GM21367 (cell line): Measurements from ENCODE around the gene ANKRD44.
"Not testable (repeated sequence)": the region's sequence is repeated elsewhere in the genome, so short reads cannot be mapped to it uniquely, and the experiment has no call there.

ENCODE experiments used
- ATAC-seq: cut with Tn5 transposase; IDR thresholded peaks from one replicate; pipeline ENCODE4 v1.9.1; 2021; ENCODE audit not compliant: unreplicated experiment

ANKRD44 gene

GRCh38 chr2:197241153-197241552, 69.4 kb downstream of the ANKRD44 start:
- no peak for ATAC-seq

- ATAC-seq = no peak
These were observed 70.0 kb downstream of the ANKRD44 start for GRCh38 chr2:197240421-197241041.

- ATAC-seq = not testable (repeated sequence)
These were observed 70.6 kb downstream of the ANKRD44 start for GRCh38 chr2:197240018-197240417.

GRCh38 chr2:197239434-197239833, 71.1 kb downstream of the ANKRD44 start:
- peak; percentile 60 for ATAC-seq

- ATAC-seq = no peak
These were observed 72.6 kb downstream of the ANKRD44 start for GRCh38 chr2:197238043-197238365.

GRCh38 chr2:197237291-197238042, 73.1 kb downstream of the ANKRD44 start:
- ATAC-seq = no peak

GRCh38 chr2:197236816-197237215, 73.8 kb downstream of the ANKRD44 start:
- ATAC-seq = no peak

- no peak for ATAC-seq
These were observed 74.4 kb downstream of the ANKRD44 start for GRCh38 chr2:197236159-197236558.

GRCh38 chr2:197235711-197236110, 74.9 kb downstream of the ANKRD44 start:
- ATAC-seq = no peak

- no peak for ATAC-seq
These were observed 75.8 kb downstream of the ANKRD44 start for GRCh38 chr2:197234671-197235191.

- ATAC-seq = no peak
These were observed 77.1 kb downstream of the ANKRD44 start for GRCh38 chr2:197233473-197233872.

GRCh38 chr2:197232010-197232409, 78.6 kb downstream of the ANKRD44 start:
- no peak for ATAC-seq

GRCh38 chr2:197229509-197230443, 80.8 kb downstream of the ANKRD44 start:
- ATAC-seq = no peak

GRCh38 chr2:197223451-197223850, 87.1 kb downstream of the ANKRD44 start:
- no peak for ATAC-seq

GRCh38 chr2:197219636-197220035, 90.9 kb downstream of the ANKRD44 start:
- ATAC-seq = no peak

GRCh38 chr2:197217541-197217940, 93.0 kb downstream of the ANKRD44 start:
- no peak for ATAC-seq

GRCh38 chr2:197216361-197216979, 94.1 kb downstream of the ANKRD44 start:
- peak; percentile 64 for ATAC-seq

GRCh38 chr2:197215748-197216360, 94.7 kb downstream of the ANKRD44 start:
- no peak for ATAC-seq

- no peak for ATAC-seq
These were observed 98.0 kb downstream of the ANKRD44 start for GRCh38 chr2:197212344-197213262.
